ENCODE measurements around the gene MYO7A.

MYO7A gene

DNA sequence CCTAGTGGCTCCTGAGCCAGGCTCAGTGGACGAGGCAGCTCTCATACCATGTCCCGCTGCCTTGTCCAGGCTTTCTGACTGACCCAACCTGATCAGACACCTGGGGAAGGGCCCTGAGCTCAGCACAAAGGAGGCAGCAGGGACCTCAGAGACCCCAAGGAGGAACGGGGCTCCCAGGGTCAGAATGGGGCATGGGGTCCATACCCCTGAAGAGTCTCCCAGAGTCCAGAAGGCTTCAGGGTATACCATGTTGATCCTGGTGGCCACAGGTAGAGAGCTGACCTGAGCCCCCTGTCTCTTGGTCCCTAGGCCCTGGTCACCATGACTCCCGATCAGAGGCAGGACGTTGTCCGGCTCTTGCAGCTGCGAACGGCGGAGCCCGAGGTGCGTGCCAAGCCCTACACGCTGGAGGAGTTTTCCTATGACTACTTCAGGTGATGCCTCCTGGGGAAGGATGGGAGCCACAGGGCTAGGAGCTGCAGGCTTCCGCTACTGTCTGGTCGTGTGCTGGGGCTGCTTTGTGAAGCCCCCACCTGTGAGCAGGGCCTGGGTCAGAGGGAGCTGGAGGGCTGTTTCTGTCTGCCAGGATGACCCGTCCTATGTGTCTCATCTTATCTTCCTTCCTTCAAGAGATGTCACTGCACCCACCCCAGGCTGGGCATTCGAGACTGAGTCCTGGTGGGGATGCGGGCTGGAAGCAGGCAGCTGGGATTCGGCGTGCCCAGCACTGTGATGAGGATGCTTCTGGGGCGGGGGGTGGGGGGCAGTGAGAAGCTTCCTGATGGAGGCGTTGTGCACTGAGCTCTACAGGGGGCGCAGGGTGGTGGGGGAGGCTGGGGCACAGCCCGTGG lies 74.2 kb downstream of the MYO7A start:
- DNase-seq (ENCODE audit: low read depth) = no peak

DNA sequence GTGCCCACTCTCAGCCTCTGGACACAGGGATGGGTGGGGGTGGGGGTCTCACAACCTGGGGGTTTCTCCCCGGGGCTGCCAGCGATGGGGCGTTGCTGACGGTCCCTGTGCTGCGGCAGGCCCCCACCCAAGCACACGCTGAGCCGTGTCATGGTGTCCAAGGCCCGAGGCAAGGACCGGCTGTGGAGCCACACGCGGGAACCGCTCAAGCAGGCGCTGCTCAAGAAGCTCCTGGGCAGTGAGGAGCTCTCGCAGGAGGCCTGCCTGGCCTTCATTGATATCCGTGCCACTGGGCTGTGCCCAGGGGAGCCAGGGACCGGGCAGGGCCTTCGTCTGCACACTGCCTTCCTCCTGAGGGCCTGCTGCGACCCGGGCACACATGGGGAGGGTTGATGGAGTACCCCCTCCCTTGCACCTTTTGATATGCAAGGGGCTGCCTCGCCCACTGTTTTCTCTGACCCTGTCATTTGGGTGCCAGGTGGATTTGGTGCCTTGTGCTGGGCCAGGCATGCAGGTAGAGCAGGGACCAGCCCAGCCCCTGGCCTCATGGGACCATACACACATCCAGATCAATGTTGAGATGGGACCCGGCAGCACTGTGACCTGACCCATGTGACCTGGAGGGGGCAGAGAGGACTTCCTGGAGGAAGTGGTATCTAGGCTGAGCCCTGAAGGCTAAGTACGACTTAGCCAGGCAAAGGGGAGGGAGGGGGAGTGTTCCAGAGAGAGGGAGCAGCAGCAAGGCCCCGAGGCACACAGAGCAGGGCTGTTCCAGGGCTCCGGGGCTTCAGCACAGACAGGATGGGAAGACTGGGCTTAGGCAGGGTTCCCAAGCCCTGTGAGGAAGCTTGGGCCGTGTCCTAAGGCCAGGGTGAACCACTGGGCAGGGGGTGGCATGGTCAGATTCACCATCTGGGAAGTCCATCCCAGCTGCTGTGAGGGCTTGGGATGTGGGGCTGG lies 75.2 kb downstream of the MYO7A start:
- DNase-seq (ENCODE audit: low read depth) = no peak

DNA sequence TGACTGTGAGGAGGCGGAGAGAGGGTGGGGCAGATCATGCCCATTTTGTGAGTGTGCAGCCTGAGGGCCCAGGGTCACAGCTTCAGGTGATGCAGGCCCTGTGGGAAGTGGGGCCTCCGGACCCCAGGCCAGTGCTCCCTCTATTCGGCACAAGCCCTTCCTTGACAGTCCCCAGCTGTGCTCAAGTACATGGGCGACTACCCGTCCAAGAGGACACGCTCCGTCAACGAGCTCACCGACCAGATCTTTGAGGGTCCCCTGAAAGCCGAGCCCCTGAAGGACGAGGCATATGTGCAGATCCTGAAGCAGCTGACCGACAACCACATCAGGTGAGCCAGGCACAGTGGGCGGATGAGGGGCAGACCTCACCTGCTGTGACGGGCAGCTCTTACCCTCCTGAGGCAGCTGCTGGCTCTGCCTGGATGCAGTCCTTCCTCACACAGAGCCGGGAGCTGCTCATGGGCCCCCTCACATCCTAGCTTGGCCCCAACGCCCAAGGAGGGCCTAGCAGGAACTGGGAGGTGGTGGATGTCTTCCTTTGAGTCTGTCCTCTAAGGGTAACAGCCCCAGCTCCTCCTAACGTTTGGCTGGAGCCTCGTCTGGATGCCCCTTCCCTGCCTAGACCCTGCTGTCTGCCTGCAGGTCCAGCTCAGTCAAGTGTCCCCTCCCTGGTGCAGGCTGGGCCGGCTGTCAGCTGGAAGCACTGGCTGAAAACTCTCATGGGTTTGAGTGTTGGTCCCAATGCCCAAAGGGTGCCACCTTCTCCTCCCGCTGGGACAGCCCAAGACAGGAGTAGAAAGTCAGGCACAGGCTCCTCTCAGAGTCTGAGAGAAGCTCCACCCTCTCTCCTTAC lies 76.1 kb downstream of the MYO7A start:
- no peak for DNase-seq (ENCODE audit: low read depth)

DNA sequence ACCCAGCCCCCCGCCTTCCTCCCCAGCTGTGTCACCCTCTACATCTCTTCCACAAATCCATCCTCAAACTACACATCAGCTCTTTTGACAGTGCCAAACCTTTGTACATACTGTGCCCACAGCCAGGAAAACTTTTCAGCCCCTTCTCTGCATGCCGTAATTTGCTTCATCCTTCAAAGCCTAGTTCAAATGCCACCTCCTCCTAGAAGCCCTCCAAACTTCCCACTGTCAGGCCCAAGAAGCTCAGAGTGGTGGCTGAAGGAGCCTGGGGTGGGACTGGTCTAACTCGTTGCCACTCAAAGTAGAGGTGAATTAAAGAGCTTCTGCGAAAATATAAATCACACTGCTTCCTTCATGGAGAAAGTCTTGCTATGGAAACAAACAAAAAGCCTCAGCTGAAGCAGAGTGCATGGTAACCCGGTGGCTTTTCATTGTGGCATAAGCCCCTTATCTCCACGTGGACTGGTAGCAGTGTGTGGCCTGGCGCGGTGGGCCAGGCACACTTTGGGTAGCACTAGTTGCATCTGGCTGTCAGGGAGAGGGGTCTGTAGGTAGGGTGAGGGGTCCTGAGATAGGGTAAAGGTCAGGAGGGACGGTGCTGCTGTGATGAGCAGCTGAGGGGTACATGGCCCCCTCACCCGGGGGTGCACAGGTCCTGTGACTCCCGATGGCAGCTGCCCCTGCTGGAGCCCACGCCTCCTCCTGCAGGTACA lies 76.9 kb downstream of the MYO7A start:
- DNase-seq (ENCODE audit: low read depth) = no peak

DNA sequence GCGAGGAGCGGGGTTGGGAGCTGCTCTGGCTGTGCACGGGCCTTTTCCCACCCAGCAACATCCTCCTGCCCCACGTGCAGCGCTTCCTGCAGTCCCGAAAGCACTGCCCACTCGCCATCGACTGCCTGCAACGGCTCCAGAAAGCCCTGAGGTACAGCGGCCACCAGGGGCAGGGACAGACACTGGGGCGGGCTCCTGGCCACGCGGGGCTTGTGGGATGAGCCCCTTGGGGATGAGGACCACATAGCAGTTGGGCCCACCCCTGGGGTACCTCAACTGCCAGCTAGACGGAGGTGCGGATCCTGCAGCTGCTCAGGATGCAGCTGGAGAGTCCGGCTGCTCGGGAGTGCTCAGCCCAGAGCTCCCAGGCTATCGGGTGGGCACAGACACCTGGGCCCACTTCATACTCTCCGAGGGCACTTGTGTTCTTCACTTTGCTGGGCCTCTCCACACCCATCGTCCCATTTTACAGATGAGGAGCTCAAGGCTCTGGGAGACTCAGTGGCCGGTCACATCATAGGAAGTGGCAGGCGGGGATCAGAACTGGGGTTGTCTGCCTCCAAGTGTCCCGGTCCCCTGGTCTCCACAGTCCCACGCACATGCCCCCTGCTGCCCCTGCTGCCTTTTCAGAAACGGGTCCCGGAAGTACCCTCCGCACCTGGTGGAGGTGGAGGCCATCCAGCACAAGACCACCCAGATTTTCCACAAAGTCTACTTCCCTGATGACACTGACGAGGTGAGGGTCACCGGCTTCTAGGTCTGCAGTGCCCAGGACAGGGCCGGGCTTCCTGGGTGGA lies 77.6 kb downstream of the MYO7A start:
- DNase-seq (ENCODE audit: low read depth) = no peak

DNA sequence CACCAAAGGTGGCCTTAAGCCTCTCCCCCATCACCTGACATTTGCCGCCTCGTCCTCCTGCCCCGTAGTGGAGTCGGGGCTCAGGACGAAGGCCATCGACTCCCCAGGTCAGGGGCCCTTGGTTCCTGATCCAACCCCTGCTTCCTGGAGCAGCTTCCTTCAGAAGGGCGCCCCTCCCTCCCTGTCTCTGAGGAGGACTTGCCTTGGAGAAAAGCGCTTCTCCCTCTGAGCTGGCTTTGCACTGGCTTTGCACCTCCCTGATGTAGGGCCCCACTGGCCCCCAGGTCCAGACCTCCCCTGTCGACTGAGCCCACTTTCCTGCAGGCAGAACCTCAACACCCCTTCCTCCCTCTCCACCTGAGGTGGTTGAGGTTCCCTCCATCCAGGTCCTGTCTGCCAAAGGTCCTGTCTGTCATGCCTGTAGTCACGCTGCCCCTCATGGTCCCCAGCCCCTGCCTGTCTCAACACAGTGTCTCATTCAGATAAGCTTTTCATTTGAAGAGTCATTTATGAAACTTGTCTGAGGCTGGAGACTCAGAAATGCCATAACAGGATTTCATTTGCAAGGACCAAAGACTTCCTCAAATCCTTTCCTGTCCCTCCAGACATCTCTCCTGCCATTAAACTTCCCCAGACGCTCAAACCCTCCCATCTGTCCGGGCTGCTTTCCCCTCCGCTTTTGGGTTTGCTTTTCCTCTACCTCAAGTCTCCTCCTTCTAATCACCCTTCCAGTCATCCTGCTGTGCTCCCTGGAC lies 78.4 kb downstream of the MYO7A start:
- DNase-seq (ENCODE audit: low read depth) = no peak

DNA sequence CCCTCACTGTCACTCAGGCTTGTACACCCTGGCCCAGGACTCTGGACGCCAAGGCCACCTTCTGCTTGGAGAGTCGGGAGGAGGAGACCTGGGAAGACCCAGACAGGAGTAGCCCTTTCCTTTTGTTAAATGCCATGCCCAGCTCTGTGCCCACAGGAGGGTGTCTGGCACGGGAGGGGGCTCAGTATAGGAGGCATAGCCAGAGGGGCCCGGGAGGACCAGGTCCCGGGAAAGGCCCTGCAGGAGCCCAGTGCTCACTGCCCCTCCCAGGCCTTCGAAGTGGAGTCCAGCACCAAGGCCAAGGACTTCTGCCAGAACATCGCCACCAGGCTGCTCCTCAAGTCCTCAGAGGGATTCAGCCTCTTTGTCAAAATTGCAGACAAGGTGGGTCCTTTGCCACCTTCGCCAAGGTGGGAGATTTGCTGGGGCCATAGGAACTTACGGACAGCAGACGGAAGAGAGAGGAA lies 79.0 kb downstream of the MYO7A start:
- DNase-seq (ENCODE audit: low read depth) = no peak

DNA sequence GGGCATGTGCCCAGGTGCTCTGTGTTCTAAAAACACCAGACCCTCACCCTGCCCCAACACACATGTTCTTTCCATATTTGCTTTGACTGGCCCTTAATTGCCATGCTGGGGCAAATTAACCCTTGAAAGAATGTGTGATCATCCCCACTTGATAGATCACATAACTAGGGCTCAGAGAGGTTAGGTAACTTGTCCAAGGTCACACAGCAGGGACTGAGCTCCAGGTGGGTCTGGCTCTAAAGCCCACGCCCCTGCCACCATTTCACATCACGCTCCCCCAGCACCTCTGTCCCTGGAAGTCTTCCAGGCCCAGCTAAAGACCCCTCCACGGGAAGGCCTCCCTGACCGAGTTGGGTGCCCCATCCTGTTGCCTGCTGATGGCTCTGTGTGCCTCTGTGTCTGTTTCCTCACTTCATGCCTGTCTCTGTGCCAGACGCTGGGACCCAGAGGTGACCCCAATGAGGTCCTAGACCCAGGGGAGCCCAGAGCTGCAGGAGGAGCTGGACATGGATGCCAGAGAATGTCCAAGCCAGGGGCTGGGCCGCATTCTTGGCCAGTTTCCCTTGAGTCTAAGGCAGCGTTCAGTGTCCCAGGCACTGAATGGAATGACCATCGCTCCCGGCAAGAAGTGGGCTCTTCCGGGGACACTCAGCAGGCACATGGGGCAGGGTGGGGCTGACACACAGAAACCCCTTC lies 79.7 kb downstream of the MYO7A start:
- no peak for DNase-seq (ENCODE audit: low read depth)

DNA sequence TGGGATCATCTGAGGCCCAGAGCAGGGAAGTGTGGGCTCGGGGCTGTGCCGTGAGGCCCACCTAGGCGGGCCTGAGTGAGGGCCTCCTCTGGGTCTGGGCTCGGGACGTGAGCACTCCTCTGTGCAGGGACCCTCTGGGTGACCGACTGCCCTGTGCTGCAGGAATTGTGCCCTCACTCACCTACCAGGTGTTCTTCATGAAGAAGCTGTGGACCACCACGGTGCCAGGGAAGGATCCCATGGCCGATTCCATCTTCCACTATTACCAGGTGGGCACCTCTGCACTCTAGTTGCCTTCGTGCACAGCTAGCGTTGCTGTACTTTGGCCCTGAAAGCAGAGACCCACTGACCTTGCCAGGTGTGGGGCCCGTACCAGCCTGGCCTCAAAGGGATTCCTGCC lies 80.5 kb downstream of the MYO7A start:
- DNase-seq (ENCODE audit: low read depth) = no peak

DNA sequence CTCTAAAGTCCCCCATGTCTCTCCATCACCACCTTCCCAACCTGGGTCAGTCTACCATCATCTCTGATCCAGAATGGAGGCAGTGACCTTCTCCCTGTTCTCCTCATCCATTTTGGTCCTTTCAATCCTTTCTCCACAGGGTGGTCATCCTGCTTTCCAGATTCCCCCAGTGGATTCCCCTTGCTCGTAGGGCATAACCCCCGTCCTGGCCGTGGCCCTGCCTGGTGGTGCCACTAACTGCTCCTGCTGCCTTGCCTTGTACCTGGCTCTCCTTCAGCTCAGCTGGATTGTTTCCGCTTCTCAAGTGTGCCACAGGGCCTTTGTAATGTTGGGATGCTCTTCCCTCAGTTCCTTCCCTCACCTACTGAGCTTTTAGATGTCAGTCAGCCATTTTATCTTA lies 81.6 kb downstream of the MYO7A start:
- no peak for DNase-seq (ENCODE audit: low read depth)

DNA sequence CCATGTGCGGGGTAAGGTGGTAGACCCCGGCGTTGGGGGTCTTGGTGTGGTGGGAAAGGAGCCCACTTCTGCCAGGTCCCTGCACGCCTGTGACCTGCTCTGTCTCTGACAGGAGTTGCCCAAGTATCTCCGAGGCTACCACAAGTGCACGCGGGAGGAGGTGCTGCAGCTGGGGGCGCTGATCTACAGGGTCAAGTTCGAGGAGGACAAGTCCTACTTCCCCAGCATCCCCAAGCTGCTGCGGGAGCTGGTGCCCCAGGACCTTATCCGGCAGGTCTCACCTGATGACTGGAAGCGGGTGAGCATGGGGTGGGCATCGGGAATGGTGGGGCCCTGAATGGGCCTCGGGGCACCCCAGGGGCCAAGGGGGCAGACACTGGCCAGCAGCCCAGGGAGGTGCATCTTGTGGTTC lies 83.0 kb downstream of the MYO7A start:
- DNase-seq (ENCODE audit: low read depth) = no peak

DNA sequence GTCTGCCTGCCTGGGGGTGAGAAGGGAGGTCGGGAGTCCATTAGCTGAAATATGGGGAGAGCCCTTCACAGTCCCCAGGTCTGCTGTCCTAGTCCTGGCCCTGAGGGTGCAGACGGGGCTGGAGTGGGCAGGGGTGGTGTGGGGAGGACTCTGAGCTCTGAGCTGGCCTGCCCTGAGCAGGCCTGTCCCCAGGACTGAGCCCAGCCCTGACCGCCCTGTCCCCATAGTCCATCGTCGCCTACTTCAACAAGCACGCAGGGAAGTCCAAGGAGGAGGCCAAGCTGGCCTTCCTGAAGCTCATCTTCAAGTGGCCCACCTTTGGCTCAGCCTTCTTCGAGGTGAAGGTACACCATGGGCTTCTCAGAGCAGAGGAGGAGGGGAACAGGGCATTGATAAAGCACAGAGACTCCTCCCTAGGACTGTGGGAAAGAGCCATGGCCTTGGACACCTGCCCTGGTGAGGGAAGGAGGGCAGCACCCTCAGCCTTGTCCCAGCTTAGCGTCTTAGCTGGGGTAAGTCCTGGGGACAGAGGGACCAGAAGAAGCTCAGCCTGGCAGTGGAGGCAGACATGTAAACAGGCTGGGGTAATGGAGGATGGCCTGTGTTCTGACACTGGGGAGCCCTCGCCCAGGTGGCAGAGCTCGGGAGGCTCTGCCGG lies 83.7 kb downstream of the MYO7A start:
- DNase-seq (ENCODE audit: low read depth) = no peak

DNA sequence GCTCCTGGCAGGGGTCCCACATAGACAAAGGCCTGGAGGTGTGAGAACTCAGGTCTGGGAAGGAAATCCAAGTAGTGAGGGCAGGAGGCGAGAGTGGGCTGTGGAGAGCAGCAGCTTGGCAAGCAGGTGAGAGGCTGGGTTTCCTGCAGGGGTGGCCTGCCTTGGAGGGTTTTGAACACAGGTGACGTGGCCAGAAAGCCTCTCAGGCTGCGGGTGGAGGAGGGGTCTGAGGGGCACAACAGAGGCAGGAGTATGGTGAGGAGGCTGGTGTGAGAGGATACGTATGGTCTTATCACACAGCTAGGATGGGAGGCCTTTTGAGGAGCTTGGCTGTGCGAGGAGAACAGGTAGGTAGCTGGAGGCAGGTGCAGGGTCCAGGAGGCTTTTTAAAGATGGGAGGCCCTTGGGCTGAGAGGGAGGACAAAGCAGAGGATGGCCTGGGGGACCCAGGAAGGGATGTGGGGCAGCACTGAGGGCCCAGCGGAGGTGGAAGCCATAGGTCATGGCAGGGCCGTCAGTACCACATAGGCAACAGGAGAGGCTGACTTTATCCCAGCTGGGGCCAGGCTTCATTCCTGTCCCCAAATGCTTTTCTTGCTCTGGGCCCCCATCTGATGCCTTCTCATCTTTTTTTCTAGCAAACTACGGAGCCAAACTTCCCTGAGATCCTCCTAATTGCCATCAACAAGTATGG lies 84.4 kb downstream of the MYO7A start:
- no peak for DNase-seq (ENCODE audit: low read depth)

DNA sequence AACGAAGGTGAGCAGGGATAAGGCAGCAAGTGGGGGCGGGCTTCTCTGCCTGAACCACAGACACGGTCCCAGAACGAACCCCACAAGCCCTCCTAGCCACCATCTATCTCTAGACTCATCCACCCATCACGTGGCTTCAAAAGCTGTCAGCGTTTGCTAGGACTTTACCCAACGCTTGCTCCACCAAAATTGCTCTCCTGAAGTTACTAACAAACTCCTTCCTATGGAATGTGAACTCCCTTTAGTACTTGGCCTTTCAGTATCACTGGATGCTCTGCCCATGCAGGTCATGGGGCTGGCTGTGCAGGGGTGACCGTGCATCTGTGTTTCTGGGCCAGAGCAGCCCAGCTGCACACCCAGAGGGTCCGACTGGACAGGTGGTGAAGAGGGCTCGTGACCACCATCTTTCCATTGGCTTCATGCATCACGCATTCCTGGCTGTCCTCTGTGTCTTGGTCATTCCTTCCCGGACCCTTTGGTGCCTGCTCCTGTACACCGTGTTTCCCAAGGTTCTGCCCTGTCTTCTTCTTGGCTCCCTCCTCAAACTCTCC lies 85.1 kb downstream of the MYO7A start:
- no peak for DNase-seq (ENCODE audit: low read depth)

DNA sequence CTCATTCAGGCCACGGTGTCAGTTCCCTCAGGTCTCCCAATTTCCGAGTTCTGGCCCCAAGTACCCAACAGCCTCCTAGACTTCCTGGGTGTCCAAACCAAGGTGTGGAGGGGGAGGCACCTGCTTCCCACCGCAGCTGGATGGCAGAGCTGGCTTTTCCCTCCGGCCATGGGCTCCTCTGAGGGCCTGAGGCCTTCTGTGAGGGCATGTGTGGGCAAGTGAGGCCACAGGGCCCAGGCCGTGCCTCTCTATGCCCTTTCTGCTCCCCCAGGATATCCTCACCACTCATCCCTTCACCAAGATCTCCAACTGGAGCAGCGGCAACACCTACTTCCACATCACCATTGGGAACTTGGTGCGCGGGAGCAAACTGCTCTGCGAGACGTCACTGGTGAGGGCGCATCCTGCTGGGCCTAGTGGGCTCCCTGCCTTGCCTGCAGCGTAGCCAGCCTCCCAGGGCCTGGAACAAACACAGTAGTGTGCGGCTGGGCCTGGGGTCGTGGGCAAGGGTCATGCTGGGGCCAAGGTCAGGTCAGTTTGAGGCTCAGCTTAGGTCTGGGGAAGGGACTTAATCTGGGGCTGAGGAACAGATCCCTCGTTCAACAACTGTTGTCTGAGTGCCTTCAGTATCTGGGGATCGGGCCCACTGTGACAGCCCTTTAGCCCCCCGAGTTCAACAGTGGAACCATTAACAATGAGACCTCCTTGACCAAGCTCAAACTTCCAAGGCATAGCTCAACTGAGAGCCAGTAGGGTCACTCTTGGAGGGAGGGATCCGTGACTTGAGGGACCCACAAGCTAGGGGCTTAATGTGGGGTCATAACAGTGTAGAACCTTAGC lies 85.8 kb downstream of the MYO7A start:
- no peak for DNase-seq (ENCODE audit: low read depth)

DNA sequence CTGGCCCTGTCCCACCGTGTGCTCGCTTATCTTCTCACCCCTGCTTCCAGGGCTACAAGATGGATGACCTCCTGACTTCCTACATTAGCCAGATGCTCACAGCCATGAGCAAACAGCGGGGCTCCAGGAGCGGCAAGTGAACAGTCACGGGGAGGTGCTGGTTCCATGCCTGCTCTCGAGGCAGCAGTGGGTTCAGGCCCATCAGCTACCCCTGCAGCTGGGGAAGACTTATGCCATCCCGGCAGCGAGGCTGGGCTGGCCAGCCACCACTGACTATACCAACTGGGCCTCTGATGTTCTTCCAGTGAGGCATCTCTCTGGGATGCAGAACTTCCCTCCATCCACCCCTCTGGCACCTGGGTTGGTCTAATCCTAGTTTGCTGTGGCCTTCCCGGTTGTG lies 86.5 kb downstream of the MYO7A start:
- no peak for DNase-seq (ENCODE audit: low read depth)

DNA sequence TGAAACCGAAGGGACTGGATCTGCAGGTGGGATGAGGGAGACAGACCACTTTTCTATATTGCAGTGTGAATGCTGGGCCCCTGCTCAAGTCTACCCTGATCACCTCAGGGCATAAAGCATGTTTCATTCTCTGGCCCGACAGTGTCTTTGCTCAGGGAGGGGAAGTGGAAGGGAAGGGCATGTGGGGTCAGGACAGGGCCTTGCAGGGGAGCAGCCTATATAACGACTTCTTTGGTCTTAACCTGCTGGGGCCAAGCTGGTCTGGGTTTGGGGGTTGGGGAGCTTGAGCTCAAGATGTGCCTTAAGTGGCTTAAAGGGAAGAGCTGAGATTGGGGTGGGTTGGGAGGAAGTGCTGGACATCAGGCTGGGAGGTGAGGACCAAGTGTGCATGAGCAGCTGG lies 87.1 kb downstream of the MYO7A start:
- no peak for DNase-seq (ENCODE audit: low read depth)

Data from GM04503 (cell line).